ENCODE measurements around the gene R3HDM4.

DNA sequence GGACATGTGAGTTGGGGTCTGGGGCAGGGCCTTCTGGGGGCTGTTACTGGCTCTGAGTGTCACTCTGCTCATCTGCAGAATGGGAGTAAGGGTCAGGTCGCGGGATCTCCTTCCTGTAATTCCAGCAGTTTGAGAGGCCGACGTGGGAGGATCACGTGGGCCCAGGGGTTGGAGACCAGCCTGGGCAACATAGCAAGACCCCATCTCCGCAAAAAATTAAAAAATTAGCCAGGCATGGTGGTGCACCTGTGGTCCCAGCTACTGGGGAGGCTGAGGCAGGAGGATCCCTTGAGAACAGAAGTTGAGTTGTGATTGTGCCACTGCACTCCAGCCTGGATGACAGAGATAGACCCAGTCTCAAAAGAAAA, 16.9 kb upstream of the R3HDM4 start:
- TF ChIP-seq EP300 (IDR thresholded peaks at IDR 0.05) = no peak
- TF ChIP-seq, protein P1, sequence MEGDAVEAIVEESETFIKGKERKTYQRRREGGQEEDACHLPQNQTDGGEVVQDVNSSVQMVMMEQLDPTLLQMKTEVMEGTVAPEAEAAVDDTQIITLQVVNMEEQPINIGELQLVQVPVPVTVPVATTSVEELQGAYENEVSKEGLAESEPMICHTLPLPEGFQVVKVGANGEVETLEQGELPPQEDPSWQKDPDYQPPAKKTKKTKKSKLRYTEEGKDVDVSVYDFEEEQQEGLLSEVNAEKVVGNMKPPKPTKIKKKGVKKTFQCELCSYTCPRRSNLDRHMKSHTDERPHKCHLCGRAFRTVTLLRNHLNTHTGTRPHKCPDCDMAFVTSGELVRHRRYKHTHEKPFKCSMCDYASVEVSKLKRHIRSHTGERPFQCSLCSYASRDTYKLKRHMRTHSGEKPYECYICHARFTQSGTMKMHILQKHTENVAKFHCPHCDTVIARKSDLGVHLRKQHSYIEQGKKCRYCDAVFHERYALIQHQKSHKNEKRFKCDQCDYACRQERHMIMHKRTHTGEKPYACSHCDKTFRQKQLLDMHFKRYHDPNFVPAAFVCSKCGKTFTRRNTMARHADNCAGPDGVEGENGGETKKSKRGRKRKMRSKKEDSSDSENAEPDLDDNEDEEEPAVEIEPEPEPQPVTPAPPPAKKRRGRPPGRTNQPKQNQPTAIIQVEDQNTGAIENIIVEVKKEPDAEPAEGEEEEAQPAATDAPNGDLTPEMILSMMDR (IDR thresholded peaks at IDR 0.05) = no peak
